HEK293 (cell line): ENCODE results near the gene SORT1.
A peak's percentile ranks its signal among the peaks of the same experiment; 100 is the strongest.

Source experiments
- CTCF ChIA-PET: fragments of 350-600 bp; formaldehyde crosslinking; extraction: SDS; loops from one replicate; lab custom pipeline; 2021; ENCODE audit warnings: antibody characterized with exemption; lab: Yijun Ruan, JAX
- POLR2A ChIA-PET: fragments of 300-600 bp; formaldehyde crosslinking; extraction: SDS; loops from one replicate; lab custom pipeline; 2020; ENCODE audit warnings: antibody characterized with exemption, inconsistent platforms; lab: Yijun Ruan, JAX
- H3K27ac ChIP-seq: fragments of 200-500 bp; sonication (Bioruptor generic); 2 replicates; pipeline ENCODE4 v1.5.1; 2014; ENCODE audit warnings: low read depth, low read length, control low read depth, inconsistent platforms; ENCODE audit errors: extremely low read depth
- H3K36me3 ChIP-seq, 2 experiments: fragments of 200-500 bp in 1 of 2; sonication (Bioruptor generic) in 1 of 2; 1 replicate in 1 of 2; 2 replicates in 1 of 2; pipeline ENCODE4 v1.5.1; 2014 to 2017; ENCODE audit warnings: inconsistent platforms in 2 of 2, low read length in 2 of 2; ENCODE audit not compliant: control insufficient read depth in 2 of 2, insufficient read depth in 1 of 2
- H3K4me1 ChIP-seq: fragments of 200-500 bp; sonication (Bioruptor generic); 2 replicates; pipeline ENCODE4 v1.5.1; 2014; ENCODE audit warnings: mild to moderate bottlenecking, low read length, inconsistent platforms; ENCODE audit not compliant: control insufficient read depth, insufficient read depth
- H3K4me3 ChIP-seq: 2 replicates; pipeline ENCODE4 v1.5.1; 2011; ENCODE audit warnings: low read depth, mild to moderate bottlenecking, control low read depth, low read length, moderate library complexity
- H3K9me3 ChIP-seq: fragments of 200-500 bp; sonication (Bioruptor generic); 2 replicates; pipeline ENCODE4 v1.5.1; 2014; ENCODE audit warnings: low read depth, low read length, inconsistent platforms; ENCODE audit not compliant: control insufficient read depth, insufficient read depth
- HOXD13 ChIP-seq: sonication (generic); formaldehyde crosslinking; IDR thresholded peaks from 2 replicates; pipeline ENCODE4 v1.8.0; 2022; ENCODE audit warnings: missing genetic modification reagents, borderline replicate concordance
- SP2 ChIP-seq: fragments of 450-650 bp; formaldehyde crosslinking; IDR thresholded peaks from 2 replicates; pipeline ENCODE4 v1.5.1; 2016; ENCODE audit warnings: missing biosample characterization, missing genetic modification characterization
- SP3 ChIP-seq: fragments of 450-650 bp; formaldehyde crosslinking; IDR thresholded peaks from 2 replicates; pipeline ENCODE4 v1.5.1; 2016; ENCODE audit warnings: missing biosample characterization, missing genetic modification characterization
- ZBTB17 ChIP-seq: fragments of 450-650 bp; formaldehyde crosslinking; IDR thresholded peaks from 2 replicates; pipeline ENCODE4 v1.5.1; 2016; ENCODE audit warnings: missing biosample characterization, missing genetic modification characterization
- ZBTB20 ChIP-seq: fragments of 450-650 bp; formaldehyde crosslinking; IDR thresholded peaks from 2 replicates; pipeline ENCODE4 v1.5.1; 2016; ENCODE audit warnings: missing biosample characterization, missing genetic modification characterization
- ZBTB8A ChIP-seq: fragments of 450-650 bp; formaldehyde crosslinking; IDR thresholded peaks from 2 replicates; pipeline ENCODE4 v1.5.1; 2016; ENCODE audit warnings: missing biosample characterization, missing genetic modification characterization
- ZFHX2 ChIP-seq: fragments of 450-650 bp; formaldehyde crosslinking; conservative IDR thresholded peaks from 2 replicates; pipeline ENCODE4 v1.5.1; 2016; ENCODE audit warnings: missing biosample characterization, missing genetic modification characterization
- ZFP41 ChIP-seq: fragments of 450-650 bp; formaldehyde crosslinking; IDR thresholded peaks from 2 replicates; pipeline ENCODE4 v1.5.1; 2016; ENCODE audit warnings: missing biosample characterization, missing genetic modification characterization, borderline replicate concordance
- ZFP69B ChIP-seq: fragments of 450-650 bp; formaldehyde crosslinking; IDR thresholded peaks from 2 replicates; pipeline ENCODE4 v1.5.1; 2016; ENCODE audit warnings: missing biosample characterization, missing genetic modification characterization
- ZNF221 ChIP-seq: fragments of 450-650 bp; formaldehyde crosslinking; IDR thresholded peaks from 2 replicates; pipeline ENCODE4 v1.5.1; 2017; ENCODE audit warnings: missing biosample characterization, missing genetic modification characterization, borderline replicate concordance
- ZNF350 ChIP-seq: fragments of 450-650 bp; formaldehyde crosslinking; IDR thresholded peaks from 2 replicates; pipeline ENCODE4 v1.5.0; 2017; ENCODE audit warnings: missing biosample characterization, mild to moderate bottlenecking, missing genetic modification characterization
- ZNF366 ChIP-seq: fragments of 450-650 bp; formaldehyde crosslinking; conservative IDR thresholded peaks from 2 replicates; pipeline ENCODE4 v1.5.1; 2016; ENCODE audit warnings: missing biosample characterization, missing genetic modification characterization
- ZNF501 ChIP-seq: fragments of 450-650 bp; formaldehyde crosslinking; IDR thresholded peaks from 2 replicates; pipeline ENCODE4 v1.5.1; 2016; ENCODE audit warnings: missing biosample characterization, missing genetic modification characterization
- ZNF530 ChIP-seq: fragments of 450-650 bp; formaldehyde crosslinking; IDR thresholded peaks from 2 replicates; pipeline ENCODE4 v1.5.1; 2016; ENCODE audit warnings: low read depth, missing biosample characterization, missing genetic modification characterization
- ZNF561 ChIP-seq: fragments of 450-650 bp; IDR thresholded peaks from 2 replicates; pipeline ENCODE4 v1.5.1; 2018; ENCODE audit warnings: missing biosample characterization, missing genetic modification characterization, borderline replicate concordance
- ZNF621 ChIP-seq: fragments of 450-650 bp; formaldehyde crosslinking; IDR thresholded peaks from 2 replicates; pipeline ENCODE4 v1.5.1; 2017; ENCODE audit warnings: missing biosample characterization, missing genetic modification characterization
- ZXDB ChIP-seq: fragments of 450-650 bp; formaldehyde crosslinking; IDR thresholded peaks from 2 replicates; pipeline ENCODE4 v1.5.1; 2016; ENCODE audit warnings: missing biosample characterization, missing genetic modification characterization
- TF ChIP-seq, protein P1 (sequence below): fragments of 450-650 bp; formaldehyde crosslinking; IDR thresholded peaks from 2 replicates; pipeline ENCODE4 v1.5.1; 2016; ENCODE audit warnings: missing biosample characterization, missing genetic modification characterization
- TF ChIP-seq, protein P2 (sequence below): fragments of 450-650 bp; formaldehyde crosslinking; conservative IDR thresholded peaks from 2 replicates; pipeline ENCODE4 v1.5.1; 2016; ENCODE audit warnings: low read depth, missing biosample characterization, missing genetic modification characterization
- TF ChIP-seq, protein P3 (sequence below): fragments of 450-650 bp; formaldehyde crosslinking; IDR thresholded peaks from 2 replicates; pipeline ENCODE4 v1.5.1; 2016; ENCODE audit warnings: missing biosample characterization, missing genetic modification characterization
- TF ChIP-seq, protein P4 (sequence below): fragments of 450-650 bp; formaldehyde crosslinking; optimal IDR thresholded peaks from 2 replicates; pipeline ENCODE3; 2016; ENCODE audit warnings: missing biosample characterization, mild to moderate bottlenecking, missing genetic modification characterization
- TF ChIP-seq, protein P5 (sequence below): fragments of 450-650 bp; formaldehyde crosslinking; IDR thresholded peaks from 2 replicates; pipeline ENCODE4 v1.5.1; 2016; ENCODE audit warnings: missing biosample characterization, missing genetic modification characterization, borderline replicate concordance

Gene SORT1

DNA sequence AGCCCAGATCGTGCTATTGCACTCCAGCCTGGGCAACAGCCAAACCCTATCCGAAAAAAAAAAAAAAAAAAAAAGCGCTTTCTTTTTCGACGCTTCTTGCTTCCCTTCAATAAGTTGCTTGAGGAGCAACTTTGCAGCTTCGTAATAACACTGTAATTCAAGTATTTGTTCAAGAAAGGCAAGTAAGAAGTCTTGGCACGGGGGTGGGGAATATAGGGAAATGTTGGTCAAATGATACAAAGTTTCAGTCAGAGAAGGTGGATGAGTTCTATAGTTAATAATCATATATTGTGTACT, 29.4 kb upstream of the SORT1 start:
- no peaks in the 10 kb centered on the region for H3K9me3 ChIP-seq
- H3K36me3 ChIP-seq = peaks cover 0 to 9% of the 10 kb centered on the region in 2 experiments; a peak in 1 of 3 replicates
- ChIA-PET POLR2A (interaction anchor here (0.5 to 2.1 kb wide), 5 partner anchors 13 to 327 kb away, joined by 3 to 9 read pairs (median 5); partner anchors contain the start of gene ATXN7L2), CTCF (interaction anchor here (0.5 to 2.7 kb wide), 5 partner anchors 25 to 105 kb away, joined by 3 to 11 read pairs (median 4); no protein-coding TSS in a partner anchor)
- peak overlapping the region; percentile 53 for H3K27ac ChIP-seq
- H3K4me1 ChIP-seq = no peaks in the 10 kb centered on the region
- TF ChIP-seq, protein P1, sequence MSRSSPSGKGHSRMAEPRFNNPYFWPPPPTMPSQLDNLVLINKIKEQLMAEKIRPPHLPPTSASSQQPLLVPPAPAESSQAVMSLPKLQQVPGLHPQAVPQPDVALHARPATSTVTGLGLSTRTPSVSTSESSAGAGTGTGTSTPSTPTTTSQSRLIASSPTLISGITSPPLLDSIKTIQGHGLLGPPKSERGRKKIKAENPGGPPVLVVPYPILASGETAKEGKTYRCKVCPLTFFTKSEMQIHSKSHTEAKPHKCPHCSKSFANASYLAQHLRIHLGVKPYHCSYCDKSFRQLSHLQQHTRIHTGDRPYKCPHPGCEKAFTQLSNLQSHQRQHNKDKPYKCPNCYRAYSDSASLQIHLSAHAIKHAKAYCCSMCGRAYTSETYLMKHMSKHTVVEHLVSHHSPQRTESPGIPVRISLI (tag by site-specific recombination) = peak; percentile 85; the same call in 1 of the 2 replicates
- TF ChIP-seq, protein P2, sequence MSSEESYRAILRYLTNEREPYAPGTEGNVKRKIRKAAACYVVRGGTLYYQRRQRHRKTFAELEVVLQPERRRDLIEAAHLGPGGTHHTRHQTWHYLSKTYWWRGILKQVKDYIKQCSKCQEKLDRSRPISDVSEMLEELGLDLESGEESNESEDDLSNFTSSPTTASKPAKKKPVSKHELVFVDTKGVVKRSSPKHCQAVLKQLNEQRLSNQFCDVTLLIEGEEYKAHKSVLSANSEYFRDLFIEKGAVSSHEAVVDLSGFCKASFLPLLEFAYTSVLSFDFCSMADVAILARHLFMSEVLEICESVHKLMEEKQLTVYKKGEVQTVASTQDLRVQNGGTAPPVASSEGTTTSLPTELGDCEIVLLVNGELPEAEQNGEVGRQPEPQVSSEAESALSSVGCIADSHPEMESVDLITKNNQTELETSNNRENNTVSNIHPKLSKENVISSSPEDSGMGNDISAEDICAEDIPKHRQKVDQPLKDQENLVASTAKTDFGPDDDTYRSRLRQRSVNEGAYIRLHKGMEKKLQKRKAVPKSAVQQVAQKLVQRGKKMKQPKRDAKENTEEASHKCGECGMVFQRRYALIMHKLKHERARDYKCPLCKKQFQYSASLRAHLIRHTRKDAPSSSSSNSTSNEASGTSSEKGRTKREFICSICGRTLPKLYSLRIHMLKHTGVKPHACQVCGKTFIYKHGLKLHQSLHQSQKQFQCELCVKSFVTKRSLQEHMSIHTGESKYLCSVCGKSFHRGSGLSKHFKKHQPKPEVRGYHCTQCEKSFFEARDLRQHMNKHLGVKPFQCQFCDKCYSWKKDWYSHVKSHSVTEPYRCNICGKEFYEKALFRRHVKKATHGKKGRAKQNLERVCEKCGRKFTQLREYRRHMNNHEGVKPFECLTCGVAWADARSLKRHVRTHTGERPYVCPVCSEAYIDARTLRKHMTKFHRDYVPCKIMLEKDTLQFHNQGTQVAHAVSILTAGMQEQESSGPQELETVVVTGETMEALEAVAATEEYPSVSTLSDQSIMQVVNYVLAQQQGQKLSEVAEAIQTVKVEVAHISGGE = no peak
- TF ChIP-seq SP3 (tag by site-specific recombination) (no peak), ZNF530 (no peak)
- TF ChIP-seq, all 188 proteins: peak for 1
- peak overlapping the region; percentile 90 for H3K4me3 ChIP-seq

DNA sequence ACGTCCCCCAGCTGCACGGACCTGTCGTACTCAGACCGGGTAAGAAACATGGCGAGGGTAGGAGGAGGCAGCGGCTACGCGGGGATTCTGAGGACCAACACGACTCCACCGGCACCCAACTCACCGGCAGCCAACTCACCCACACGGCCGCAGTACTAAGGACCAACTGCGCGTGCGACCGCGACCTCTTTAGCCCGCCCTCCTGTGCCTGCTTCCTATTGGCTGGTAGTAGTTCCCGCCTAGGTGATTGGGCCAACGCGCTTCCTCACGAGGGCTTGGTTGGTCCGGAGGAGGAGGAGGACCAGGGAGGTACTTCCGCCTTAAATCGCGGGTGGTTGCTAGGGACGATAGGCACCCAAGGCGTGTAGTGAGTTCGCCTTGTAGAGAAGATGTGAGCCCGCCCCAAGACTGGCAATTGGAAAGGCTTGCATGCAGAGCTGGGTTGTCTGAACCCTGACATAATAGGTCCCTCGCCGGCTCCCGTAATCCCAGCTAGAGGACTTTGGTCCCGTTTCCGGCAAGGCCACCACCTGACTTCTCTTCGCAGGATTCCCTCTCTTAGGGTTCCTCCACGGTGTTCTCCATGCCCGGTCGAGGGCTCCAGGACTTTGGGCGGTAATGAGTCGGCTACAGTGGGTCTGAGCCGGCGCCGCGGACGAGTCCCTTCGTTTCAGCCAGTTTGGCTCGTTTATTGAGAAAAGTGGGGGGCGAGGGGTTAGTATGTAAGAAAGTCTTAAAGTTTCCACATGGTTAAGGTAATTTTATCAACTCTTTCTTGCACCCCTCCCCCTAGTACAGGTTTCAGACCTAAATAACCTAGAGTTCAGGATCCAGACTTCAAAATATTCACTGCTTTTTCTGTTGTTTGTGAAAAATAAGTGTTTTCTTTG, 28.8 kb upstream of the SORT1 start, which contains the start of gene PSMA5:
Gene PSMA5 (minus strand): TSS at position 168 of the 890 bp plus-strand sequence. CDS start 118 bp downstream, at position 50.
- Histone ChIP-seq H3K27ac (peak within 1 kb of the TSS; percentile 59), H3K4me3 (peak within 1 kb of the TSS; percentile 90), H3K9me3 (no peaks in the 10 kb centered on the region), H3K4me1 (no peaks in the 10 kb centered on the region), H3K36me3 (peaks cover 0 to 14% of the 10 kb centered on the region in 2 experiments; a peak in 1 of 3 replicates)
- CTCF ChIA-PET = interaction anchor here (0.5 to 2.7 kb wide), 9 partner anchors 7 to 149 kb away, joined by 3 to 11 read pairs (median 3); no protein-coding TSS in a partner anchor
- POLR2A ChIA-PET = interaction anchor here (0.5 to 2.1 kb wide), 7 partner anchors 12 to 327 kb away, joined by 3 to 9 read pairs (median 5); partner anchors contain the start of gene ATXN7L2
- TF ChIP-seq, protein P3, sequence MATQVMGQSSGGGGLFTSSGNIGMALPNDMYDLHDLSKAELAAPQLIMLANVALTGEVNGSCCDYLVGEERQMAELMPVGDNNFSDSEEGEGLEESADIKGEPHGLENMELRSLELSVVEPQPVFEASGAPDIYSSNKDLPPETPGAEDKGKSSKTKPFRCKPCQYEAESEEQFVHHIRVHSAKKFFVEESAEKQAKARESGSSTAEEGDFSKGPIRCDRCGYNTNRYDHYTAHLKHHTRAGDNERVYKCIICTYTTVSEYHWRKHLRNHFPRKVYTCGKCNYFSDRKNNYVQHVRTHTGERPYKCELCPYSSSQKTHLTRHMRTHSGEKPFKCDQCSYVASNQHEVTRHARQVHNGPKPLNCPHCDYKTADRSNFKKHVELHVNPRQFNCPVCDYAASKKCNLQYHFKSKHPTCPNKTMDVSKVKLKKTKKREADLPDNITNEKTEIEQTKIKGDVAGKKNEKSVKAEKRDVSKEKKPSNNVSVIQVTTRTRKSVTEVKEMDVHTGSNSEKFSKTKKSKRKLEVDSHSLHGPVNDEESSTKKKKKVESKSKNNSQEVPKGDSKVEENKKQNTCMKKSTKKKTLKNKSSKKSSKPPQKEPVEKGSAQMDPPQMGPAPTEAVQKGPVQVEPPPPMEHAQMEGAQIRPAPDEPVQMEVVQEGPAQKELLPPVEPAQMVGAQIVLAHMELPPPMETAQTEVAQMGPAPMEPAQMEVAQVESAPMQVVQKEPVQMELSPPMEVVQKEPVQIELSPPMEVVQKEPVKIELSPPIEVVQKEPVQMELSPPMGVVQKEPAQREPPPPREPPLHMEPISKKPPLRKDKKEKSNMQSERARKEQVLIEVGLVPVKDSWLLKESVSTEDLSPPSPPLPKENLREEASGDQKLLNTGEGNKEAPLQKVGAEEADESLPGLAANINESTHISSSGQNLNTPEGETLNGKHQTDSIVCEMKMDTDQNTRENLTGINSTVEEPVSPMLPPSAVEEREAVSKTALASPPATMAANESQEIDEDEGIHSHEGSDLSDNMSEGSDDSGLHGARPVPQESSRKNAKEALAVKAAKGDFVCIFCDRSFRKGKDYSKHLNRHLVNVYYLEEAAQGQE (tag by site-specific recombination) = no peak
- TF ChIP-seq, protein P4, sequence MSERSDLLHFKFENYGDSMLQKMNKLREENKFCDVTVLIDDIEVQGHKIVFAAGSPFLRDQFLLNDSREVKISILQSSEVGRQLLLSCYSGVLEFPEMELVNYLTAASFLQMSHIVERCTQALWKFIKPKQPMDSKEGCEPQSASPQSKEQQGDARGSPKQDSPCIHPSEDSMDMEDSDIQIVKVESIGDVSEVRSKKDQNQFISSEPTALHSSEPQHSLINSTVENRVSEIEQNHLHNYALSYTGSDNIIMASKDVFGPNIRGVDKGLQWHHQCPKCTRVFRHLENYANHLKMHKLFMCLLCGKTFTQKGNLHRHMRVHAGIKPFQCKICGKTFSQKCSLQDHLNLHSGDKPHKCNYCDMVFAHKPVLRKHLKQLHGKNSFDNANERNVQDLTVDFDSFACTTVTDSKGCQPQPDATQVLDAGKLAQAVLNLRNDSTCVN (tag by site-specific recombination) = peak; percentile 75
- TF ChIP-seq ZXDB (tag by site-specific recombination) = peak; percentile 53
- TF ChIP-seq ZNF366 = no peak
- no peak for TF ChIP-seq ZNF350 (tag by site-specific recombination)
- peak; percentile 92 for TF ChIP-seq ZBTB17 (tag by site-specific recombination)
- TF ChIP-seq, protein P5, sequence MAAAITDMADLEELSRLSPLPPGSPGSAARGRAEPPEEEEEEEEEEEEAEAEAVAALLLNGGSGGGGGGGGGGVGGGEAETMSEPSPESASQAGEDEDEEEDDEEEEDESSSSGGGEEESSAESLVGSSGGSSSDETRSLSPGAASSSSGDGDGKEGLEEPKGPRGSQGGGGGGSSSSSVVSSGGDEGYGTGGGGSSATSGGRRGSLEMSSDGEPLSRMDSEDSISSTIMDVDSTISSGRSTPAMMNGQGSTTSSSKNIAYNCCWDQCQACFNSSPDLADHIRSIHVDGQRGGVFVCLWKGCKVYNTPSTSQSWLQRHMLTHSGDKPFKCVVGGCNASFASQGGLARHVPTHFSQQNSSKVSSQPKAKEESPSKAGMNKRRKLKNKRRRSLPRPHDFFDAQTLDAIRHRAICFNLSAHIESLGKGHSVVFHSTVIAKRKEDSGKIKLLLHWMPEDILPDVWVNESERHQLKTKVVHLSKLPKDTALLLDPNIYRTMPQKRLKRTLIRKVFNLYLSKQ (tag by site-specific recombination) = no peak
- TF ChIP-seq ZFP69B (tag by site-specific recombination) = peak; percentile 15
- TF ChIP-seq ZNF561 (tag by site-specific recombination) = peak; percentile 60
- peak; percentile 83 for TF ChIP-seq ZNF501 (tag by site-specific recombination)
- peak; percentile 73 for TF ChIP-seq ZBTB8A (tag by site-specific recombination)
- TF ChIP-seq ZNF221 (tag by site-specific recombination) = no peak
- TF ChIP-seq HOXD13 (CRISPR knock-in tag) = no peak
- TF ChIP-seq SP2 (tag by site-specific recombination) = peak; percentile 99
- peak; percentile 94 for TF ChIP-seq ZBTB20
- peak; percentile 56; the same call in 1 of the 2 replicates for TF ChIP-seq ZFHX2 (tag by site-specific recombination)
- TF ChIP-seq SP3 (tag by site-specific recombination) = peak; percentile 96
- TF ChIP-seq ZFP41 (tag by site-specific recombination) = no peak
- no peak for TF ChIP-seq ZNF621
